Keratinocyte (primary cell): ENCODE data around the gene NR1H2.

Experiments used
- EZH2 ChIP-seq: IDR thresholded peaks from one replicate; pipeline ENCODE4 v1.6.1; 2012; ENCODE audit warnings: inconsistent platforms, mild to moderate bottlenecking, low read length, moderate library complexity
- TF ChIP-seq, protein P1 (sequence below), 3 experiments: IDR thresholded peaks in 1 of 3; conservative IDR thresholded peaks in 1 of 3; optimal IDR thresholded peaks in 1 of 3; 2 replicates in 2 of 3; 3 replicates in 1 of 3; pipeline versions ENCODE3 to v1.5.1; 2011; ENCODE audit warnings: low read length in 3 of 3, mild to moderate bottlenecking in 3 of 3, moderate library complexity in 2 of 3, control low read depth in 1 of 3, inconsistent platforms in 1 of 3; ENCODE audit not compliant: insufficient read depth in 2 of 3; ENCODE audit errors: extremely low read depth in 1 of 3

DNA sequence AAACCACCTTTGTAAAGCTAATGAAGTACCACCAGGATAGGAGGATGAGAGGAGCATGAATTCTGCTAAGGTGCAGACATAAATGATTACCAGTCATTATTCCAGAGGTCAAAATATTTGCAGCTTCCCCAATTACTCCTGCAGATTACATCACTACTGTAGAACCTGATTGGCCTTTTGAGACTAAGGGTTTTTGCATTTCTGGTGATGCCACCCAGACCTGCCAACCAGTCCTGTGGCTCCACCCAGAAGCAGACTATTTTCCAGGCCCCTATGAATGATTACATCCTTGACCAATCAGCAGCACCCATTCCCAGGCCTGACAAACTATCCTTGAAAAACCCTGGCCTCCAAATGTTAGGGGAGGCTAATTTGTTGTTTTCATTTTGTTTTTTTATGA is 35.9 kb upstream of the NR1H2 start:
- TF ChIP-seq EZH2, result no peak
- TF ChIP-seq, protein P1, sequence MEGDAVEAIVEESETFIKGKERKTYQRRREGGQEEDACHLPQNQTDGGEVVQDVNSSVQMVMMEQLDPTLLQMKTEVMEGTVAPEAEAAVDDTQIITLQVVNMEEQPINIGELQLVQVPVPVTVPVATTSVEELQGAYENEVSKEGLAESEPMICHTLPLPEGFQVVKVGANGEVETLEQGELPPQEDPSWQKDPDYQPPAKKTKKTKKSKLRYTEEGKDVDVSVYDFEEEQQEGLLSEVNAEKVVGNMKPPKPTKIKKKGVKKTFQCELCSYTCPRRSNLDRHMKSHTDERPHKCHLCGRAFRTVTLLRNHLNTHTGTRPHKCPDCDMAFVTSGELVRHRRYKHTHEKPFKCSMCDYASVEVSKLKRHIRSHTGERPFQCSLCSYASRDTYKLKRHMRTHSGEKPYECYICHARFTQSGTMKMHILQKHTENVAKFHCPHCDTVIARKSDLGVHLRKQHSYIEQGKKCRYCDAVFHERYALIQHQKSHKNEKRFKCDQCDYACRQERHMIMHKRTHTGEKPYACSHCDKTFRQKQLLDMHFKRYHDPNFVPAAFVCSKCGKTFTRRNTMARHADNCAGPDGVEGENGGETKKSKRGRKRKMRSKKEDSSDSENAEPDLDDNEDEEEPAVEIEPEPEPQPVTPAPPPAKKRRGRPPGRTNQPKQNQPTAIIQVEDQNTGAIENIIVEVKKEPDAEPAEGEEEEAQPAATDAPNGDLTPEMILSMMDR (optimal IDR thresholded peaks at IDR 0.05 in 1 of 3, IDR thresholded peaks at IDR 0.05 in 1 of 3, conservative IDR thresholded peaks at IDR 0.05 in 1 of 3; ENCODE audit: extremely low read depth in 1 of 3, insufficient read depth in 2 of 3, low read length in 3 of 3), result no peak
